HG03558 (cell line): ENCODE results near the gene FNDC3A.
"Not testable (repeated sequence)": the region's sequence is repeated elsewhere in the genome, so short reads cannot be mapped to it uniquely, and the experiment has no call there.

ENCODE experiments used
- ATAC-seq: cut with Tn5 transposase; IDR thresholded peaks from one replicate; pipeline ENCODE4 v1.9.1; 2021; ENCODE audit warnings: moderate number of reproducible peaks; ENCODE audit not compliant: unreplicated experiment; ENCODE audit errors: extremely low read depth

The FNDC3A gene

DNA sequence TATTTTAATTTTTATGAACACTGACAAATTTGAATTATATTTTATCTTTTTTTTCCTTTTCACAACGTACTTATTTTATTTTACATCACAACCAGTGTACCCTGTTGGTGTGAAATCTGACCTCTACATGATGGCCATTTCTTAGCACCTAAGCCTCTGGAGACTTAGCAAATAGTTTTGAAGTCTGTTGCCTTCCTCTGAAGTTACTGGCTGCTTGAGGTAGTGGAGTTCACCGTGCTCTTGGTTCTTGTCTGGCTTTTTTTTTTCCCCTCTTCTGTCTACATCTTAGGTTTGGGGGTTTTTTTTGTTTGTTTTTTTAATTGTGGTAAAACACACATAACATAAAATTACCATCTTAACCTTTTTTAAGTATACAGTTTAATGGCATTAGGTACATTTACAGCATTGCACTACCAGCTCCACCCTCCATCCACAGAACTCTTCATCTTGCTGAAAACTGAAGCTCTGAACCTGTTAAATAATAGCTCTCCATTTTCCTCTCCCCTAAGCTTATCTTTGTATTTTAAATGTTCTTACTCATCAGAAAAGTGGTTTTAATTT lies 150.3 kb downstream of the FNDC3A start:
- ATAC-seq = no peak

DNA sequence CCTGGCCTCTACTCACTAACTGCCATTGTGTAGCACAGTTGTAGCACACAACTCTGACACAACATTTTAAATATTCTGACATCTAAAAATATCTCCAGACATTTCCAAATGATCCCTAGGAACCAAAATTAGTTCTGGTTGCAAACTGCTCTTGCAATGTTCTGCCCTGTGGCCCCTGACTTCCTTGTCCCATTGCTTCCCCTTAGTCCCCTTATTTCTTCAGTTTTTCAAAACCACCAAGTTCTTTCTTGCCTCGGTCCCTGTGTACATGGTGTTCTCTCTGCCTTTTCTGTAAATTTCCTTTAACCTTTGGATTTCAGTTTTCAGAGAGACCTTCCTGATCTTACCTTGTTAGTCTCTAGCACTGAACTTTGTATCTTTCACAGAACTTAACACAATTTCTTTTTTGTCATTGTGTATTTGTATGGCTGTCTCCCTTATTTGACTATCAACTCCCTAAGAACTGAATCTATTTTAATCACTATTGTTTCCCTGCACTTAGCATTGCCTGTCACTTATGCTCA lies 156.8 kb downstream of the FNDC3A start:
- ATAC-seq = no peak

DNA sequence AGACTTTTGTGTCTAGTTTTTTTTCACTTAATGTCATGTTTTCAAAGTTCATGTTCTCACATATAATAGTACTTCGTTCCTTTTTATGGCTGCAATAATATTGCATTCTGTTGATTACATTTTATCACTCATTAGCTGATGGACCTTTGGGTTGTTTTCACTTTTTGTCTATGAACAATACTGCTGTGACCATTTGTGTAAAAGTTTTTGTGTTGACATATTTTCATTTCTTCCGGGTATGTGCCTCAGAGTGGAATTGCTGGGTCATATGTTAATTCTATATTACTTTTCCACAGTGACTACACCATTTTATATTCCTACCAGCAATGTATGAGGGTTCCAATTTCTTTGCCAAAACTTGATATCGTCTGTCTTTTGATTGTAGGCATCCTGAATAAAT lies 158.6 kb downstream of the FNDC3A start:
- ATAC-seq = no peak

DNA sequence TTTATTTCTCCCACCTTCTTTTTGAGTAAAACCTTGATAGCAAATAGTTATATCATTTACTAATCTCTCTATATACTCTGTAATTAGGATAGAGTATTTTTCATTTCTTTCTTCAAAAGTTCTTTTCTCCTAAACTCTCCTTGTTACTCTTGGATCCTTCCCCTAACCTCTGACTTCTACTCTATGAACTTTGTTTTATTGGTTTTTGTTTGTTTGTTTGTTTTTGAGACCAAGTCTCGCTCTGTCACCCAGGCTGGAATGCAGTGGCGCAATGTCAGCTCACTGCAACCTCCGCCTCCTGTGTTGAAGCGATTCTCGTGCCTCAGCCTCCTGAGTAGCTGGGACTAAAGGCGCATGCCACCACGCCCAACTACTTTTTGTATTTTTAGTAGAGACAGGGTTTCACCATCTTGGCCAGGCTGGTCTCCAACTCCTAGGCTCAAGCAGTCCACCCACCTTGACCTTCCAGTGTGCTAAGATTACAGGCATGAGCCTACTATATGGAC lies 161.5 kb downstream of the FNDC3A start:
- ATAC-seq = not testable (repeated sequence)

DNA sequence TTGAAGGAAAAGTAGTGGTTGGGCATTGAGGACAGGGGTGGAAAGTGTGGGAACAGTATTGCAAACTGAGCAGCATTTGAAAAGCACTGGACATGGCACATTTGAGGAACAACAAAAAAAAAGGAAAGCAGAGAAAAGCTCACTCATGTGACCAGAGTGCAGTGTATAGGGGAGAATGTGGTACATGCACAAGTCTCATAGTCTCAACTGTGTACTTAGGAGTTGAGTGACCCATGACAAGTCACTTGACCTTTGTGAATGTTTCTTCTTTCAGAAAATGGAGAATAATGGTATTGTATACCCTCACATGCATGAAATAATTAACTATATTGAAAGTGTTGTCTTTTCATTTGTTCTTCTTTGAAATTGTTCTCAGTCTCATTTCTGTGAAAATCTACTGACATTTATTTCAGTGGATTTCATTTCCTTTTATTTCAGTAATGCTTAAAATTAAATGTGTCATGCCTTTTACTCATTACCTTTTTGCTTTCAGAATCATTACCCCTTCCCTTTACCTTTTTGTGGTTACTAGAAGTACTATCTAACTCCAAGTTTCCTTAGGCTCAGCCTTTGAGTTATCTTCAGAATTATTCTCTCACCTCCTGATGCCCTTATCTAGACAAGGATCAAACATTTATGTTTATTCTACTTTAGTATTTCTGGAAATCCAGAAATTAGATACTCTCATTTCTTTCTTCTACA lies 165.3 kb downstream of the FNDC3A start:
- no peak for ATAC-seq

DNA sequence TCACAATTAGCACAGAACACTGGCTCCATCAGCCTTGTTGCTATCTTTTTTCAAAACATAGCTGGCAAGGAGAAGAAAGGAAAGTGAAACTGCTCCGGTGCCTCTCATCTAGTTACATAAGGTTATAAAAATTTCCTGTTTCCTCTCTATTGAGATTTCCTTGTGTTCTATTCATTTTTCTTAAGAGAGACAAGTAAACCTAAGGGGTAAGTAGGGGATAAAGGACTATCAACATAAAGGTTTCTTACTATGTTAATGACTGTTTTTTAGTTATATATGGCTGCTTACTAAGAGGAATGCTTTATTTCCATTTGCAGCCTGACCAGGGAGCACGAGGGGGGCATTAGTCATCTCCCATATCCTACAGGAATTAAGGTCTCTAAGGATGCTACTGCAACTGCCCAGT lies 171.2 kb downstream of the FNDC3A start:
- ATAC-seq = no peak

DNA sequence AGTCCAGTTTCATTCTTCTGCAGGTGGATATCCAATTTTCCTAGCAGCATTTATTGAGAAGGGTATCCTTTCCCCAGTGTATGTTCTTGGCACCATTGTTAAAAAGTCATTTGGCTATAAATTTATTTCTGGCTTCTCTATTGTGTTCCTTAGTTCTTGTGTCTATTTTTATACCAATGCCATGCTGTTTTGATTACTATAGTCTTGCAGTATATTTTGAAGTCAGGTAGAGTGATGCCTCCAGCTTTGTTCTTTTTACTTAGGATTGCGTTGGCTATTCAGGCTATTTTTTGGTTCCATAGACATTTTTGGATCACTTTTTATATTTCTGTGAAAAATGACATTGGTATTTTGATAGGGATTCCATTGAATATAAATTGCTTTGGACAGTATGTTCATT lies 172.7 kb downstream of the FNDC3A start:
- ATAC-seq = no peak

DNA sequence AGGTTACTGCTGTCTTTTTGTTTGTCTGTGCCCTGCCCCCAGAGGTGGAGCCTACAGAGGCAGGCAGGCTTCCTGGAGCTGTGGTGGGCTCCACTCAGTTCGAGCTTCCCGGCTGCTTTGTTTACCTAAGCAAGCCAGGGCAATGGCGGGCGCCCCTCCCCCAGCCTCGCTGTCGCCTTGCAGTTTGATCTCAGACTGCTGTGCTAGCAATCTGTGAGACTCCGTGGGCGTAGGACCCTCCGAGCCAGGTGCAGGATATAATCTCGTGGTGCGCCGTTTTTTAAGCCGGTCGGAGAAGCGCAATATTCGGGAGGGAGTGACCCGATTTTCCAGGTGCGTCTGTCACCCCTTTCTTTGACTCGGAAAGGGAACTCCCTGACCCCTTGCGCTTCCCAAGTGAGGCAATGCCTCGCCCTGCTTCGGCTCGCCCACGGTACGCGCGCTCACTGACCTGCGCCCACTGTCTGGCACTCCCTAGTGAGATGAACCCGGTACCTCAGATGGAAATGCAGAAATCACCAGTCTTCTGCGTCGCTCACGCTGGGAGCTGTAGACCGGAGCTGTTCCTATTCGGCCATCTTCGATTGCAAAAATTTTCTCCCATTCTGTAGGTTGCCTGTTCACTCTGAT lies 182.4 kb downstream of the FNDC3A start:
- ATAC-seq = not testable (repeated sequence)

DNA sequence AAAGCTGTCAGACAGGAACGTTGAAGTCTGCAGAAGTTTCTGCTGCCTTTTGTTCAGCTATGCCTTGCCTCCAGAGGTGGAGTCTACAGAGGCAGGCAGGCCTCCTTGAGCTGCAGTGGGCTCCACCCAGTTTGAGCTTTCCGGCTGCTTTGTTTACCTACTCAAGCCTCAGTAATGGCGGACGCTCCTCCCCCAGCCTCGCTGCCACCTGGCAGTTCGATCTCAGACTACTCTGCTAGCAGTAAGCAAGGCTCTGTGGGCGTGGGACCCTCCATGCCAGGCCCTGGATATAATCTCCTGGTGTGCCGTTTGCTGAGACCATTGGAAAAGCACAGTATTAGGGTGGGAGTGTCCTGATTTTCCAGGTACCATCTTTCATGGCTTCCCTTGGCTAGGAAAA lies 187.4 kb downstream of the FNDC3A start:
- not testable (repeated sequence) for ATAC-seq

DNA sequence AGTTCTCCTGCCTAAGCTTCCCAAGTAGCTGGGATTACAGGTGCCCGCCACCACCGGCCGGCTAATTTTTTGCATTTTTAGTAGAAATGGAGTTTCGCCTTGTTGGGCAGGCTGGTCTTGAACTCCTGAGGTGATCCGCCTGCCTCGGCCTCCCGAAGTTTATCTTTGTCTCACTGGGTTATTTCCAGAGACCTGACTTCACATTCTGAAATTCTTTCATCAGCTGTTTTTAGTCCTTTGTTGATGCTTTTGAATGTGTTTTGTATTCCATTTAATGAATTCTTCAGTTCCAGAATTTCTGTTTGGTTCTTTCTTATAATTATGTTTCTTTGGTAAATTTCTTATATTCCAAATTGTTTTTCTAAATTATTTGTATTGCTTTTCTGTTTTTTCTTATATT lies 189.0 kb downstream of the FNDC3A start:
- ATAC-seq = no peak

DNA sequence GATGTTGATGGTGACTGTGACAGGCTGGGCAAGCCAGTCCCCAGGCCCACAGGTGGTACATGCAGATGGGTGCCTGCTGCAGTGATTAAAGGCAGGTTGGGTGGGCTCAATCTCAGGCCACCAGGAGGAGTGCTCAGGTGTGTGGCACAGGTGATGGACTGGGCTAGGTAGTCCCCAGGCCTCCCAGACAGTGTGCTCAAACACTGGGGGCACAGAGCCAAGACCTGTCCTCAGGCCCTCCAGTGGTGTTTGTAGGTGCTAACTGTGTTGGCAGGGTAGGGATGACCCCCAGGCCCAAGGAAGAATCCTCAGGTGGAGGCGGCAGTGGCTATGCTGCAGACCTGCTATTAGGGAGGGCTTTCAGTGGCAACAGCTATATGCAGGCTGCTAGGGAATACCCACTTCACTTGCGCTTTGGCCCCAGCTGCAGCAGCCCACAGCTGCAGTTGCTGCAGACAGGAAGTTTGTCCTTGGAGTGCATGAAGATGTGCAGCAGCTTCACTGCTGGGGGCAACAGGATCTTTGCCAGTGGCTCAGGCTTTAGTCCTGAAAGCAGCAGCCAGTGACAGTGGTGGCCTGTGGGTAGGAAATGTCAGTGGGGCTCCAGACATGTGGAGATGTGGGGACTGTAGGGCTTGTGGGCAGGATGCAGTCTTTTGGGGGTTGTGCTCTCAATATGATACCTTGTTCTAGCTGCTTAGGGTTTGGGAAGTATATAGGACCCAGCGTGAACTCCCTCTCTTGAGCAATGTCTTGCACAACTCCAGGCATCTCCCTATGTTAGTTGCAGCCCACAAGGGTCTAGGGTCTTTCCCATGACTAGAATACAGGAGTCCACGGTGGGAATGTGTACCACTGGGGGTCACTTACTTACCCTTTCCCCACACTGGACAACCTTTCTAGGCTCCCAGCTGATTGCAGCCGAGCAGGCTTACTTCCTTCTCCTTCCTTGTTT lies 190.4 kb downstream of the FNDC3A start:
- no peak for ATAC-seq

DNA sequence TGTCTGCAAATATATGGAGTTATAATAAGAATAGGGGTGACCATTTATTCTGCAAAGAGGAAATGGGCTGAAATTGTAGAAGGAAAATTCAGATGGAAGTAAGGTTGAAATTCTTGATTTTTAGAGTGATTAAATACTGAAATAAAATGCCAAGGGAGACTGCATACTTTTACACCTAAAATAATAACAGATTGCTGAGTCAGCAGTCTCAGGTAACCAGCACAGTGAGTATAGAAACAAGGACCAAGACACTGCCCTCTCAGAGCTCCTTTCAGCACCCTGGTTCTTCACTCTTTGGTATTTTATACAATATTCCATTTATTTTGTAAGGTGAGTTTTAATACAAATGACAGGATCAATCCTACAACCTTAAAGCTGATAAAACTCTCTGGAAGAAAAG lies 195.6 kb downstream of the FNDC3A start:
- no peak for ATAC-seq

DNA sequence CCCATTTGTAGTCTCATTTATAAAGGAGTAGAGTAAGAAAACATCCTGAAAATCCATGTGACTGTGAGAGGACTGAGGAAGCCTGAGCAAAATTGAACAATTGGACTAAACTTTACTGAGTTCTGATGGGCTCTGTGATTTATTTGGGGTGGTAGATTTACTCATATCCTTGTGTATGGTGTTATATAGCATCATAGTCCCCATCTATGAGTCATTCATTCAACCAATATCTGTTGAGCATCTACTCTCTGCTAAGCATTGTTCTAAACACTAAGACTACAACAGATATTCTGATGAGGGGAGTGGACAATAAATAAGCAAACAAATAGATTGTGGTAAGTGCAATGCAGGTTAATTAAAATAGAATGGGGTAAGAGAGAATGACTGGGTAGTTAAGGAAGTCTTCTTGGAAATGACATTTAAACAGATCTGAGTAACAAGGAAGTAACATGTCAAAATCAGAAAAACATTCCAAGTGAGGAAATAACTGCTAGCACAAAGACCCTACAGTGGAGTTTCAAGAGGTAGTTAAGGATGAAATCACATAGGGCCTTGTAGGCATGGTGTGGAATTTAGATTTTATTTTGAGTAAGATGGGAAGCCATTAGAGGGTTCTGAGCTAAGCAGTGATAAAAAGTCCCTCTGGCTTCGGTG lies 208.1 kb downstream of the FNDC3A start:
- ATAC-seq = no peak

DNA sequence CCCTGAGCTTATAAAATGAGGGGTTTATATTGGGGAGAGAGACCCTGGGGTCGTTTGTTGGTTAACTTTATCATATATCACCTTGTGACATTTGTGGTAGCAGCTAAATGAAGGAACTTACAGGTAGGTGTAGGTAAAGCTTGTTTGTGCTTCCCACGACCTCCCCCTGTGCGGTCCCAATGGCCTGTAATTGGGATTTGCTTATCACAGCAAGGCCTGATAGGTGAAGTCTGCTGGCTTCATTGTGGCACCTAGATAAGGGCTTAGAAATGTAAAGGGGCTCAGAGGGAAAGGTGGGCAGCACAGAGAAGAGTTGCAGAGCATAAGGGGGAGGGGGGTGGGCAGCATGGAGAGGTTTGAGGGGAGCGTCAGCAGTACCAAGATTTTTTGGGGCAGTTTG lies 208.9 kb downstream of the FNDC3A start:
- no peak for ATAC-seq

DNA sequence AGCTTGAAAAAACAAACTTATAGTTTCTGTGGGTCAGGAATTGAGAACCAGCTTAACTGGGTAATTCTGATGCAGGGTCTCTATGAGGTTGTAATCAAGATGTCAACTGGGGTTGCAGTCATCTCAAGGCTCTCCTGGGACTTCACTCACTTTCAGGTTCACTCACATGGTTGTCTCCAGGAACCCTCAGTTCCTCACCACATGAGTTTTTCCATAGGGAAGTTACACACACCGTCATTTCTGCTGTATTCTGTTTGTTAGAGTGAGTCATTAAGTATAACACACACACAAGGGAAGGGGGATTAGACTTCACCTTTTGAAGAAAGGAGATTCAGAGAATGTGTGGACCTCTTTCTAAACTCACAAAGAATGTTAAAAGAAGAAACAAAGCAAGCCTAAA lies 209.6 kb downstream of the FNDC3A start:
- ATAC-seq = no peak

DNA sequence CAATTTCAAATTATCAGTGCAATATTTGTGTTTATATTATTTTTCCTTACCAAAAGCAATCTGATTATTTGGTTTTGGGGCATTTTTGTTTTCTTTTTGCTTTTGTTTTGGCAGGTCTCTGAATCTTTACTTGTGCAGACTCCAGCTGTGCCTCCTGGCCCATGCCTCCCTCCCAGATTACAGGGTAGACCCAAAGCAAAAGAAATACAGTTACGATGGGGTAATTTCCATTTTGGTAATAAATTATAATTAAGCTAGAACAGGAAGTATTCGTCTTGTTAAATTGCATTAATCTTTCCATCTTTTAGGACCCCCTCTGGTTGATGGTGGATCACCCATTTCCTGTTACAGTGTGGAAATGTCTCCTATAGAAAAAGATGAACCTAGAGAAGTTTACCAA lies 215.2 kb downstream of the FNDC3A start:
- no peak for ATAC-seq

DNA sequence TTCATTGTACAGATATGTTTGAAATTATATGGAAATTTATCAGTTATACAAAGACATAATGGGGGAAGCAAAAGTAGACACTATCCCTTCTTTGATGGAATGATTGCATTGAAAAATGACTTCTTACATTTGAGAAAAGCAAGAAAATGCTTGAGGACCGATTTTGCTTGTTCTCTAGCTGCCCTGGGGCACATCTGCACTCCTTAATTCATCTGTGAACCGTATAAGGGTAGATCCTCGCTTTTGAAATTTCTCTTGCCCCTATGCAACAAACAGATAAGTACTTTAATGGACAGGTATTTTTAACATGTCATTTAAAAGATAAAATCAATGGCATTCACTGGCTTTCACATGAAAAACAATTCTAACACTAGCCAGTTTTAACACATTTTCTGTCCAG lies 230.9 kb downstream of the FNDC3A start:
- no peak for ATAC-seq

DNA sequence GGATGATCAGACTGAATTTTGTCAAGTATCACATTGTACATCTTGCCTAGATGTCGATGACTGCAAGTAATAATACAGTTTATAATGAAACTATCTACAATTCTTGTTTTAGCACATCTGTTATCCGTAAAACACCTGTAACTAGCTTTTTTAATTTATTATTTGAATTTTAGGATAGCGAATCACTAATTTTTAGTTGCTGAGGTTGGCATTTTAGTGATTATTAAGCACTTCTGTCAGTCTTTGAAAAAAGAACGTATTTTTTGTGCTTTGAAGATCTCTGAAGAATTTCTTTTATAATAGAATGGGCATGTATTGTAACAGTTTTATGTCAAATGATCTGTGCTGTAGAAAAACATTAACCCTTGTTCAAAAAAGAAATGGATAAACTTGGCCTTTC lies 232.9 kb downstream of the FNDC3A start:
- no peak for ATAC-seq

DNA sequence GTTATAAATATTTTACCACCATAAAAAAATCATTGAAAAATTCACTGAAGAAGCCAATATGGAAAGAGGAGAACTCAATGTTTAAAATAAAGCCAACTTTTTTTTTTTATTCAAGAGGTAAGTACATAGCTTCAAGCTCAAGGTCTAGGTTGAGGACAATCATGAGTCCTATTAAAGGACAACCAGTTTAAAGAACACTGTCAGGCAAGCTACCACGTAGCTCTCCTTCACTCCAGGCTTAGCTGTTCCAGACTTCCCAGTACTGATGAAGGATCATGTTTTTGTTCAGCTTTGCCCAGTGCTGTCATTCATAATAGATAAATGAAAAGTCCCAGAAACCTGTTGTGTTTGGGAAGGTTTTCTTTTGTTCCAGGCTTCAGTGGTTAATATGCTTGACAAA lies 234.4 kb downstream of the FNDC3A start:
- no peak for ATAC-seq

DNA sequence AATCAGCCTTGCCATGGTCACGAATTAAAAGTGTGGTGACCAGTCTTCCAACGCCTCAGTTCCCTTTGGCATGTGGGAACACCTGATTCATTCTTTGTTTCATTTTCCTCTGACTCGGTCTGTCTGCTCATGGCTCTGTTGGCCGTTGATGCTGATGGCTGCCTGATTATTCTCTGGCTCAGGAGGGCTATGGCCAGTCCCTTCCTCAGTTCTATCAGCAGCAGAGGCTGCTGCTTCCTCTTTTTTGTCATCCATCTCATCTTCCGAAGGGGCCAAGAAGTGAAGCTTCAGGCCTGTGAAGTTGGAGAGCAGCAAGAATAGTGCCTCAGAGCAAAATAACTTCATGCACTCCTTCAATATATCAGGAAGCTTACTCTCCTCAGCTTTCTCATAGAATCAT lies 235.0 kb downstream of the FNDC3A start:
- no peak for ATAC-seq
